Kidney (tissue), 14 donors: Measurements from ENCODE around the gene PDE4D. TPM values are rescaled to one million over a fixed set of nuclear protein-coding genes. Genes with fewer than 3 reads are reported as not detected.

Experiments
- DNase-seq, 5 donors: peaks; one replicate each; pipeline ENCODE4 v3.0.0-alpha.2; 2013 to 2020
- FAIRE-seq: peaks from 2 replicates; lab custom pipeline; 2012; peaks lifted over from hg19 to GRCh38; lab: Jason Lieb, UNC
- H3K27ac ChIP-seq, 2 donors: one replicate each; pipeline ENCODE4 v1.7.0; 2013; ENCODE audit warnings: low read depth in 2 of 2, low read length in 2 of 2, inconsistent platforms in 1 of 2
- H3K27me3 ChIP-seq: one replicate; pipeline ENCODE4 v1.7.1; 2013; ENCODE audit warnings: low read length, inconsistent platforms; ENCODE audit not compliant: control insufficient read depth, insufficient read depth
- H3K36me3 ChIP-seq, 3 donors: one replicate each; pipeline versions ENCODE4 v1.7.0 to v1.7.1; 2013; ENCODE audit warnings: low read length in 3 of 3, control low read depth in 1 of 3, inconsistent platforms in 1 of 3; ENCODE audit not compliant: insufficient read depth in 3 of 3, control insufficient read depth in 2 of 3
- H3K4me1 ChIP-seq, 3 donors: one replicate each; pipeline versions ENCODE4 v1.7.0 to v1.7.1; 2013; ENCODE audit warnings: low read length in 3 of 3, inconsistent platforms in 1 of 3, low read depth in 1 of 3; ENCODE audit not compliant: control insufficient read depth in 2 of 3, insufficient read depth in 2 of 3
- H3K4me3 ChIP-seq, 3 donors: one replicate each; pipeline versions ENCODE4 v1.7.0 to v1.8.1; 2013; ENCODE audit warnings: low read length in 3 of 3, control low read depth in 1 of 3, inconsistent platforms in 1 of 3
- H3K9ac ChIP-seq, 3 donors: one replicate each; pipeline versions ENCODE4 v1.7.0 to v1.7.1; 2013; ENCODE audit warnings: low read length in 3 of 3, control low read depth in 1 of 3, inconsistent platforms in 1 of 3
- H3K9me3 ChIP-seq, 3 donors: one replicate each; pipeline versions ENCODE4 v1.7.0 to v1.7.1; 2013; ENCODE audit warnings: low read length in 3 of 3, control low read depth in 1 of 3, inconsistent platforms in 1 of 3; ENCODE audit not compliant: control insufficient read depth in 2 of 3, insufficient read depth in 1 of 3
- CTCF ChIP-seq: IDR thresholded peaks from 3 replicates; pipeline ENCODE4 v1.5.1; 2012; ENCODE audit warnings: mild to moderate bottlenecking, moderate library complexity, borderline replicate concordance; ENCODE audit not compliant: insufficient read depth; ENCODE audit errors: extremely low read depth
- intact Hi-C: fragments of 100-400 bp; cut with DNase I; formaldehyde crosslinking; loops from one replicate; pipeline ENCODE4 v1.11.1; 2022
- polyA plus RNA-seq: library from polyadenylated mRNA; stranded (reverse); fragments of 350-450 nt; fragmentation: Illumina TruSeq; extraction: RNeasy Lipid Tissue Mini Kit (QIAGEN cat#74804); gene quantifications from one replicate; pipeline ENCODE4 v1.2.3, GENCODE V29; 2014; ENCODE audit warnings: low read depth, low replicate concordance; ENCODE audit not compliant: insufficient read depth
- total RNA-seq: library from RNA; stranded (reverse); fragmentation: NEBNext Ultra II Directional; extraction: Animal tissue kit (Norgen Biotek cat#: 25700); gene quantifications from one replicate; pipeline ENCODE4 v1.2.1, GENCODE V29; 2021
- donor health status: control.
- donor health status: control.
- donor health status: control.
- donor health status: control.
- donor health status: control.
- donor health status: DM: yes; HTN: yes; CAD: no.
- donor health status: Normal renal cell carcinoma (clear cell type).

Gene PDE4D
- total and polyA plus RNA-seq, 2 donors from 2014 or later = 9.2 to 78.9 TPM

GRCh38 chr5:59367791-59368394 lies 525.6 kb downstream of the PDE4D start:
- H3K36me3 ChIP-seq = no peaks in the 10 kb centered on the region
- FAIRE-seq (peak; percentile 29), DNase-seq (peak in 4 of 5 donors; percentile 57 to 91 (median 72))
- no peaks in the 10 kb centered on the region for H3K4me1 ChIP-seq
- no peaks in the 10 kb centered on the region for H3K9me3 ChIP-seq
- intact Hi-C loops = no loop called here
- TF ChIP-seq CTCF = peak; percentile 71
- no peak overlapping the region for H3K4me3 ChIP-seq
- H3K27me3 ChIP-seq = no peaks in the 10 kb centered on the region
- H3K27ac ChIP-seq = no peak overlapping the region
- H3K9ac ChIP-seq = no peak overlapping the region

- Histone ChIP-seq H3K4me1 (no peaks in the 10 kb centered on the region), H3K9ac (no peak overlapping the region), H3K27ac (no peak overlapping the region), H3K36me3 (no peaks in the 10 kb centered on the region), H3K4me3 (no peak overlapping the region), H3K9me3 (no peaks in the 10 kb centered on the region), H3K27me3 (no peaks in the 10 kb centered on the region)
- FAIRE-seq = no peak
- DNase-seq = no peak
- intact Hi-C loops = no loop called here
- no peak for TF ChIP-seq CTCF
Measured at GRCh38 chr5:59366784-59367183, 526.7 kb downstream of the PDE4D start.

GRCh38 chr5:59362438-59362837 lies 531.1 kb downstream of the PDE4D start:
- no peak for FAIRE-seq
- intact Hi-C loops = no loop called here
- peaks cover 0 to 12% (median 6%) of the 10 kb centered on the region in 3 donors for H3K4me1 ChIP-seq
- H3K27me3 ChIP-seq = no peaks in the 10 kb centered on the region
- no peak overlapping the region for H3K27ac ChIP-seq
- no peaks in the 10 kb centered on the region for H3K36me3 ChIP-seq
- TF ChIP-seq CTCF = no peak
- no peaks in the 10 kb centered on the region for H3K9me3 ChIP-seq
- DNase-seq = no peak
- H3K9ac ChIP-seq = no peak overlapping the region
- no peak overlapping the region for H3K4me3 ChIP-seq

GRCh38 chr5:59361454-59361853 lies 532.1 kb downstream of the PDE4D start:
- Histone ChIP-seq H3K4me3 (no peak overlapping the region), H3K27me3 (no peaks in the 10 kb centered on the region), H3K9me3 (no peaks in the 10 kb centered on the region), H3K9ac (no peak overlapping the region), H3K27ac (no peak overlapping the region), H3K4me1 (peaks cover 6 to 14% (median 7%) of the 10 kb centered on the region in 3 donors), H3K36me3 (no peaks in the 10 kb centered on the region)
- intact Hi-C loops = no loop called here
- no peak for DNase-seq
- FAIRE-seq = no peak
- no peak for TF ChIP-seq CTCF
